DOHH2 (cell line): ENCODE measurements around the gene MYCN.

Source experiments
- H3F3A ChIP-seq: fragments of 200-600 bp; sonication (generic), shearing (Covaris generic); 2 replicates; pipeline ENCODE4 v1.6.0; 2016; ENCODE audit warnings: antibody characterized with exemption, mild to moderate bottlenecking; ENCODE audit not compliant: control insufficient read depth, insufficient read depth
- H3K27ac ChIP-seq: fragments of 200-600 bp; sonication (generic); 2 replicates; pipeline ENCODE4 v1.5.1; 2014; ENCODE audit warnings: low read depth, mild to moderate bottlenecking, low read length, moderate library complexity
- H3K27me3 ChIP-seq: fragments of 200-600 bp; sonication (generic); 2 replicates; pipeline ENCODE4 v1.6.1; 2014; ENCODE audit warnings: mild to moderate bottlenecking, low read length, mixed read lengths; ENCODE audit not compliant: control insufficient read depth
- H3K36me3 ChIP-seq: fragments of 200-600 bp; sonication (generic); 2 replicates; pipeline ENCODE4 v1.6.1; 2014; ENCODE audit warnings: mild to moderate bottlenecking, low read length, moderate library complexity, mixed read lengths; ENCODE audit not compliant: control insufficient read depth
- H3K4me1 ChIP-seq: fragments of 200-600 bp; sonication (generic); 2 replicates; pipeline ENCODE4 v1.6.1; 2014; ENCODE audit warnings: mild to moderate bottlenecking, low read length, mixed read lengths; ENCODE audit not compliant: control insufficient read depth
- H3K4me2 ChIP-seq: fragments of 200-600 bp; sonication (generic); 2 replicates; pipeline ENCODE4 v1.6.0; 2014; ENCODE audit warnings: mild to moderate bottlenecking, low read length, moderate library complexity
- H3K4me3 ChIP-seq: fragments of 200-600 bp; sonication (generic); 2 replicates; pipeline ENCODE4 v1.5.1; 2014; ENCODE audit warnings: mild to moderate bottlenecking, low read length, mixed read lengths
- H3K79me2 ChIP-seq: fragments of 200-600 bp; sonication (generic); 2 replicates; pipeline ENCODE4 v1.6.1; 2014; ENCODE audit warnings: mild to moderate bottlenecking, low read length, mixed read lengths; ENCODE audit not compliant: control insufficient read depth
- H3K9me2 ChIP-seq: fragments of 200-600 bp; sonication (generic); replicated peaks from 2 replicates; pipeline ENCODE4 v1.6.1; 2014; ENCODE audit warnings: mild to moderate bottlenecking, low read length, mixed read lengths; ENCODE audit not compliant: control insufficient read depth
- H3K9me3 ChIP-seq: fragments of 200-600 bp; sonication (generic); 2 replicates; pipeline ENCODE4 v1.6.1; 2014; ENCODE audit warnings: antibody characterized with exemption, low read length, mixed read lengths; ENCODE audit not compliant: control insufficient read depth, insufficient read depth
- H4K20me1 ChIP-seq: fragments of 200-600 bp; sonication (generic); 2 replicates; pipeline ENCODE4 v1.6.0; 2014; ENCODE audit warnings: low read depth, mild to moderate bottlenecking, antibody characterized with exemption, low read length, moderate library complexity; ENCODE audit not compliant: control insufficient read depth, insufficient read depth
- EZH2phosphoT487 ChIP-seq: fragments of 200-600 bp; sonication (generic); IDR thresholded peaks from 2 replicates; pipeline ENCODE4 v1.6.1; 2017; ENCODE audit warnings: borderline replicate concordance, mild to moderate bottlenecking, antibody characterized with exemption, low read length, moderate library complexity, mixed read lengths
- TF ChIP-seq, protein P1 (sequence below): fragments of 200-600 bp; sonication (generic); IDR thresholded peaks from one replicate; pipeline ENCODE4 v1.5.1; 2014; ENCODE audit warnings: antibody characterized with exemption, mild to moderate bottlenecking, low read depth, low read length; ENCODE audit not compliant: poor library complexity, severe bottlenecking

The MYCN gene

DNA sequence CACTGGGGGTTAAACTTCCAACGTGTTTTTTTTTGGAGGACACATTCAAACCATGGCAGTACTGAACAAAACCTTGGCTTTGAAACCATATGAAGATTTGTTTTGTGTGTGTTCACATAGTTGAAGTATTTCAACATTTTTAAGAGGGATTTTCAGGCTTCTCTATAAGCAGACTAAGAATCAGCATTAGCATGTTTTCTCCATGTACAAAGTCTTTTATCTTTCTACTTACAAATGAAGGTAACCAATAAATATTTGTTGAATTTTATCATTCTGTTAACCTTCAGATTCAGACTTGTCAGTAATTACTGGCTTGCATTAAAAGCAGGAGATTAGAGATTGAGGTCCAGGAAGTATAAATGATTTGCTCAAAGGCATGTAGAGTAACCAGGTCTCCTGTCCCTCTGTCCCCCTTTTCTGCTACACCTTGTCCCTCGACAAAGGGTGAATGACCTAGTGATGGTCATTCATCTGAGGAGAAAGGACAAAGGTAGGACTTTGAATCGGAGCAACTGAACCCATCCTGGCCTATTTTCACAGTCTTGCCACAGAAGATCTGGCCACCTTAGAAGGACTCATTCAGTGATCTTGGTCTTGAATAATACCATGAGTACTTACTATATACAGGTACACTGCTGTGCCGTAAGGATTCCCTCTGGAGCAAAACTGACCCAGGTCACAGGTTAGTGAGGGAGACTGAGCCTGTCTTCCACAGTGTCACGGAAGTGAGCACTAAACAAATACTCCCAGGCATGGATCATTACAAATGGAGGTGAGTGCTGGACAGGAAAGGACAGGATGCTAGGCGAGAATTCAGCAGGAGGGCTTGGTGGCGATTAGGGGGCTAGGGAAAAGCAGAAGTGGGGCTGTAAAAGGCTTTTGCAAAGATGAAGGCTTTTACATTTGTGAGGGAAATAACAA lies 2.2 kb upstream of the MYCN start:
- no peaks in the 10 kb centered on the region for H3K36me3 ChIP-seq
- H3K4me1 ChIP-seq: no peaks in the 10 kb centered on the region
- no peak overlapping the region for H3K4me2 ChIP-seq
- H3K9me2 ChIP-seq: no peaks in the 10 kb centered on the region
- H3K27me3 ChIP-seq: peaks cover 18% of the 10 kb centered on the region
- no peaks in the 10 kb centered on the region for H3K79me2 ChIP-seq
- no peak for TF ChIP-seq EZH2phosphoT487
- TF ChIP-seq, protein P1, sequence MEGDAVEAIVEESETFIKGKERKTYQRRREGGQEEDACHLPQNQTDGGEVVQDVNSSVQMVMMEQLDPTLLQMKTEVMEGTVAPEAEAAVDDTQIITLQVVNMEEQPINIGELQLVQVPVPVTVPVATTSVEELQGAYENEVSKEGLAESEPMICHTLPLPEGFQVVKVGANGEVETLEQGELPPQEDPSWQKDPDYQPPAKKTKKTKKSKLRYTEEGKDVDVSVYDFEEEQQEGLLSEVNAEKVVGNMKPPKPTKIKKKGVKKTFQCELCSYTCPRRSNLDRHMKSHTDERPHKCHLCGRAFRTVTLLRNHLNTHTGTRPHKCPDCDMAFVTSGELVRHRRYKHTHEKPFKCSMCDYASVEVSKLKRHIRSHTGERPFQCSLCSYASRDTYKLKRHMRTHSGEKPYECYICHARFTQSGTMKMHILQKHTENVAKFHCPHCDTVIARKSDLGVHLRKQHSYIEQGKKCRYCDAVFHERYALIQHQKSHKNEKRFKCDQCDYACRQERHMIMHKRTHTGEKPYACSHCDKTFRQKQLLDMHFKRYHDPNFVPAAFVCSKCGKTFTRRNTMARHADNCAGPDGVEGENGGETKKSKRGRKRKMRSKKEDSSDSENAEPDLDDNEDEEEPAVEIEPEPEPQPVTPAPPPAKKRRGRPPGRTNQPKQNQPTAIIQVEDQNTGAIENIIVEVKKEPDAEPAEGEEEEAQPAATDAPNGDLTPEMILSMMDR: no peak
- H3K27ac ChIP-seq: no peak overlapping the region
- H4K20me1 ChIP-seq: no peaks in the 10 kb centered on the region
- no peaks in the 10 kb centered on the region for H3F3A ChIP-seq
- no peaks in the 10 kb centered on the region for H3K9me3 ChIP-seq
- no peak overlapping the region for H3K4me3 ChIP-seq

GRCh38 chr2:15938803-15939555 lies 1.4 kb upstream of the MYCN start:
- no peak overlapping the region for H3K4me3 ChIP-seq
- H3K9me2 ChIP-seq: no peaks in the 10 kb centered on the region
- H4K20me1 ChIP-seq: no peaks in the 10 kb centered on the region
- H3K79me2 ChIP-seq: no peaks in the 10 kb centered on the region
- H3K4me2 ChIP-seq: no peak overlapping the region
- H3F3A ChIP-seq: no peaks in the 10 kb centered on the region
- no peak overlapping the region for H3K27ac ChIP-seq
- peaks cover 26% of the 10 kb centered on the region for H3K27me3 ChIP-seq
- TF ChIP-seq, protein P1: no peak
- TF ChIP-seq EZH2phosphoT487: no peak
- no peaks in the 10 kb centered on the region for H3K4me1 ChIP-seq
- no peaks in the 10 kb centered on the region for H3K9me3 ChIP-seq
- no peaks in the 10 kb centered on the region for H3K36me3 ChIP-seq

DNA sequence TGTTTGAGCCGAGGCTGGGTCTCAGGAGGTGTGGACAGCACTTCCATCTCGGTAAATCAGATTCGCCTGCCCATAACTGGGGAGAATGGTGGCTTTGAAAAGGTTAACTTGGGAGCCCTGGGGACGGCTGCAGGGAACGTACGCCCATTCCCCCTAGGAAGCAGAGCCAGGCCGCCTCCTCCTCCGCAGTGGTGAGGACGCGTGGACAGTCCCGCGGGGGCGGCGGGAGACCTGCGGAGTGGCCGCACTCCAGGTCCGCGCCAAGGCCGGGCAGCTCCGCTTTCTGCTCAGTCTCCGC lies 845 bp upstream of the MYCN start:
- Histone ChIP-seq H3K9me2 (no peaks in the 10 kb centered on the region), H3K79me2 (no peaks in the 10 kb centered on the region), H3K36me3 (no peaks in the 10 kb centered on the region), H3F3A (no peaks in the 10 kb centered on the region), H3K4me3 (no peak overlapping the region), H3K9me3 (no peaks in the 10 kb centered on the region), H3K27me3 (peaks cover 31% of the 10 kb centered on the region), H3K4me2 (no peak overlapping the region), H4K20me1 (no peaks in the 10 kb centered on the region), H3K4me1 (no peaks in the 10 kb centered on the region), H3K27ac (no peak overlapping the region)
- no peak for TF ChIP-seq EZH2phosphoT487
- TF ChIP-seq, protein P1: peak; percentile 39
